ENCODE results near the gene TTC39C. TPM values are rescaled to one million over a fixed set of nuclear protein-coding genes. Genes with fewer than 3 reads are reported as not detected.

TTC39C gene
- total and polyA plus RNA-seq, 3 donors from 2014 or later = 57.7 to 70.4 (median 68.3) TPM

DNA sequence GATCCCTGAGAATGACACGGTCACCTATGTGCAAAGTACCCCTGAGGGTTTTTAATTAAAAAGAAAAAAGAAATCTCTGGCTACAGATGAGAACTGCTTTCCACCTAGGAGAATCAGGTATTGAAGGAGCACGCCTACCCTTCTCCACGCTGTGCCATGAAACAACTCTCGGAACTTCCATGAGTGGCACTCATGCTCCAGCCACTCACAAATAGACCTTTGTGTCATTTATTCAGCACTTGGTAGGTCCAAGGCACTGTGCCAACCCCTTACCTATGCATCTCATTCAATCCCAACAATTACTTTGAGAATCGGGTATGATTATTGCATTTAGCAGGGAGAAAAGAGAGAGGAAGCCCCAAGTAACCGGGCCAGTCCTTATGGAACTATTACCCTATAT is 44.9 kb upstream of the TTC39C start:
- Histone ChIP-seq H3K27ac (no peak overlapping the region), H3K4me1 (no peaks in the 10 kb centered on the region), H3K9me3 (no peaks in the 10 kb centered on the region), H3K27me3 (no peaks in the 10 kb centered on the region), H3K4me3 (no peak overlapping the region), H3K36me3 (ENCODE audit: low read depth, missing control alignments) (no peaks in the 10 kb centered on the region)
- intact Hi-C loops (cut with DNase I; ENCODE audit: low total_unique reads) = no loop called here
- 92 to 93% methylated on average over 6 of the region's 6 CpGs for WGBS, 2 donors
- TF ChIP-seq, protein P1, sequence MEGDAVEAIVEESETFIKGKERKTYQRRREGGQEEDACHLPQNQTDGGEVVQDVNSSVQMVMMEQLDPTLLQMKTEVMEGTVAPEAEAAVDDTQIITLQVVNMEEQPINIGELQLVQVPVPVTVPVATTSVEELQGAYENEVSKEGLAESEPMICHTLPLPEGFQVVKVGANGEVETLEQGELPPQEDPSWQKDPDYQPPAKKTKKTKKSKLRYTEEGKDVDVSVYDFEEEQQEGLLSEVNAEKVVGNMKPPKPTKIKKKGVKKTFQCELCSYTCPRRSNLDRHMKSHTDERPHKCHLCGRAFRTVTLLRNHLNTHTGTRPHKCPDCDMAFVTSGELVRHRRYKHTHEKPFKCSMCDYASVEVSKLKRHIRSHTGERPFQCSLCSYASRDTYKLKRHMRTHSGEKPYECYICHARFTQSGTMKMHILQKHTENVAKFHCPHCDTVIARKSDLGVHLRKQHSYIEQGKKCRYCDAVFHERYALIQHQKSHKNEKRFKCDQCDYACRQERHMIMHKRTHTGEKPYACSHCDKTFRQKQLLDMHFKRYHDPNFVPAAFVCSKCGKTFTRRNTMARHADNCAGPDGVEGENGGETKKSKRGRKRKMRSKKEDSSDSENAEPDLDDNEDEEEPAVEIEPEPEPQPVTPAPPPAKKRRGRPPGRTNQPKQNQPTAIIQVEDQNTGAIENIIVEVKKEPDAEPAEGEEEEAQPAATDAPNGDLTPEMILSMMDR (IDR thresholded peaks at IDR 0.05) = no peak
- no peak for TF ChIP-seq POLR2A (IDR thresholded peaks at IDR 0.05)
- DNase-seq = no peak

DNA sequence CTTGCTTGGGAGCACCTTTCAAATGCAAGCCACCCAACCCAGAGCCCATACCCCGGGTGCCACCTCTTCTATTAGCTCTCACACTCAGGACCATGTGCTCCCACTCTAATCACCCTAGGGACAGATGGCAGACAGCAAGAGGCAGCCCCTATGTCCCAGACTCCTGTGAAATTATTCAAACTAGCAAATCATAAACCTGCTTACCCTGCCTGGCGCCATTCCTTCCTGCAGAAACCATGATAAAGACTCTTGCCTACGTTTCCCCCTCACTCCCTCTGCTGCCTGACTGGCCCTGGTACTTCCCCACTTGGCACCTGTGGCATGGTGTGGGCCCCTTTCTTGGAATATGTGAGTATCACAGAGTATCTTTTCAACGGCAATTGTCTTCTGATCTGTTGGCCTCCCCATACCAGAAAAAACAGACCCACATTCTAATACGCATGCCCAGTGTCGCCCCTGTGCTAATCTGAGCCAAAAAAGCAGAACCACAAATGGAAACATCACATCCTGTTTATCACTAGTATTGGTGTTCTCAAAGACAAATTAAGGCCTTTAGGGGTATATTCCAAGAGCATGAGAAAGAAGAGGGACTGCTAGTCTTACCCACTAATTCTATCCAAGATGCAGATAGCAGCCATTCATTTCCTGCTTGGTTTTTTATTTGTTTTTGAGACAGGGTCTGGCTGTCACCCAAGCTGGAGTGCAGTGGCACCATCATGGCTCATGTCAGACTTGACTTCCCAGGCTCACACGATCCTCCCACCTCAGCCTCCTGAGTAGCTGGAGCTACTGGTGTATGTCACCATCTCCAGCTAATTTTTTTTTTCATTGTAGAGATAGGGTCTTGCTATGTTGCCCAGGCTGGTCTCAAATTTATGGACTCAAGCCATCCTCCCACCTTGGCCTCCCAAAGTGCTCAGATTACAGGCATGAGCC is 44.1 kb upstream of the TTC39C start:
- TF ChIP-seq, protein P1 (IDR thresholded peaks at IDR 0.05) = no peak
- no peak for TF ChIP-seq POLR2A (IDR thresholded peaks at IDR 0.05)
- Histone ChIP-seq H3K27ac (no peak overlapping the region), H3K27me3 (no peaks in the 10 kb centered on the region), H3K4me3 (no peak overlapping the region), H3K9me3 (no peaks in the 10 kb centered on the region), H3K36me3 (ENCODE audit: low read depth, missing control alignments) (no peaks in the 10 kb centered on the region), H3K4me1 (no peaks in the 10 kb centered on the region)
- intact Hi-C loops (cut with DNase I; ENCODE audit: low total_unique reads) = no loop called here
- WGBS, 2 donors = 77% methylated on average over 7 of the region's 7 CpGs
- DNase-seq = no peak

DNA sequence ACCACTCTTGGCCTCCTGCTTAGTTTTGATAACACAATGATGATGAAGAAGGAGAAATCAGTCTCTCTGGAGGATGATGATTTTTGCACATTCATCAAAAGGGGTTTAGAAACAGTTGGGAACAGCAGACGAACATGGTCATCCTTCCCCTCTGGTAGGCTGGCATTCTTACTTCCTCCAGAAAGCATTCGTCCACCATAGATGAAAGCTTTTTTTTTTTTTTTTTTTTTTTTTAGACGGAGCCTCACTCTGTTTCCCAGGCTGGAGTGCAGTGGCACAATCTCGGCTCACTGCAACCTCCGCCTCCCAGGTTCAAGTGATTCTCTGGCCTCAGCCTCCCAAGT is 43.5 kb upstream of the TTC39C start:
- Histone ChIP-seq H3K4me1 (no peaks in the 10 kb centered on the region), H3K36me3 (ENCODE audit: low read depth, missing control alignments) (no peaks in the 10 kb centered on the region), H3K27ac (no peak overlapping the region), H3K4me3 (no peak overlapping the region), H3K27me3 (no peaks in the 10 kb centered on the region), H3K9me3 (no peaks in the 10 kb centered on the region)
- DNase-seq = no peak
- 93% methylated on average over 5 of the region's 5 CpGs for WGBS, 2 donors
- no peak for TF ChIP-seq POLR2A (IDR thresholded peaks at IDR 0.05)
- TF ChIP-seq, protein P1 (IDR thresholded peaks at IDR 0.05) = no peak
- intact Hi-C loops (cut with DNase I; ENCODE audit: low total_unique reads) = no loop called here

DNA sequence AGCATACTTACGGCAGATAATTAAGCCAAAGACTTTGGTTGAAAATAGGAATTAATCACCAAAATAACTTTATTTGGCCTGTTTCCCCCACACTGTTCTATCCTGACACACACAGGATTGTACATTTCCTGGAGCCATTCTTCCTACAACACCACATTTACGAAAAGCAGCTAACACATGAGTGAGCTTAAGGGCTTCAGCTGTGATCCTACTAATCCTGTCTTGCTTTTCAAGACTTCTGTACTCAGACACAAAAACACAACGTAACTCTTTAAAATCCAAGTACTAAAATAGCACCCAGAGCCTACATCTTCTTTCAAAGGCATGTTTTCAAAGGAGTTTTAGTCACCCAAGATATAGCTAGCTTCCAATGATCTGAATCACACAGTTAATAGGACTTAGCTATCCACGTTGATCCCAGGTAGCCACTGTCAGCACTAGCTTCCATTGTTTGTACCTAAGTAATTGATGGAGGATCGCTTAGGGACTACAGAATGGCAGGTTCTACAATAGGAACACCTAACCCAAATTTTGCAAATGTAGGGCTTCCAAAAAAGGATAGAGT is 42.8 kb upstream of the TTC39C start:
- Histone ChIP-seq H3K36me3 (ENCODE audit: low read depth, missing control alignments) (no peaks in the 10 kb centered on the region), H3K9me3 (no peaks in the 10 kb centered on the region), H3K27me3 (no peaks in the 10 kb centered on the region), H3K27ac (no peak overlapping the region), H3K4me1 (no peaks in the 10 kb centered on the region), H3K4me3 (no peak overlapping the region)
- intact Hi-C loops (cut with DNase I; ENCODE audit: low total_unique reads) = no loop called here
- DNase-seq = no peak
- WGBS, 2 donors = 84 to 93% methylated on average over 5 of the region's 5 CpGs
- TF ChIP-seq, protein P1 (IDR thresholded peaks at IDR 0.05) = no peak
- TF ChIP-seq POLR2A (IDR thresholded peaks at IDR 0.05) = no peak
